Sigmoid colon (tissue), 4 donors: ENCODE results near the gene PVALB.

Source experiments
- EP300 ChIP-seq, 4 donors: sonication (generic); formaldehyde crosslinking; IDR thresholded peaks; one replicate each; pipeline ENCODE4 v1.6.1; 2017; ENCODE audit warnings: antibody characterized with exemption in 4 of 4
- POLR2A ChIP-seq, 2 donors: fragments of 450-650 bp; IDR thresholded peaks; one replicate each; pipeline ENCODE4 v1.6.1; 2016; ENCODE audit warnings: antibody characterized with exemption in 2 of 2, mild to moderate bottlenecking in 2 of 2, moderate library complexity in 2 of 2

DNA sequence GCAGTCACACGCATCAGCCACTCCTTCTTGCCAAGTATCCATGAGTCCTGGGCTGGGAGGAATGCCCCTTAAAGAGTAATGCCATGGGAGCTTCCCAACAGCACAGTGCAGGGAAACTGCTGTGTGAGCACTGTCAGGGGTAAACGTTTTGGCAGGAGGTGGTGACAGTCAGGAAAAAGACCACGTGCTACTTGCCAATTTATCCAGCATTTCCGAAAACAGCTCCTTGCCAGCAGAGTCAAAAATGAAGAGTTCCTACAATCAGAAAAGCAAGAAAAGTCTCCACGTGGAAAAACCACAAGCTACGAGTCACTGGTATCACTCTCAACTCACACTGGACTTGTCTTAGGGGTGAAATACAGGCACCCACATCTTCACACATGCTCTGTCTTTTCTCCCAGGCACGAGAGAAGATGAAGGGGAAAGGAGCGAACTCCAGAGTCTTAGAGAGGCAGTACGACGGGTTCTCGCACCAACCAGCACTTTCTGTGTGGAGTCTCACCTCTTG is 50.8 kb downstream of the PVALB start:
- TF ChIP-seq POLR2A (IDR thresholded peaks at IDR 0.05) (no peak), EP300 (IDR thresholded peaks at IDR 0.05) (no peak)
